Kidney epithelial cell (primary cell): Measurements from ENCODE around the gene ACSF2. TPM values are rescaled to one million over a fixed set of nuclear protein-coding genes. Genes with fewer than 3 reads are reported as not detected.

Experiments
- DNase-seq: peaks from one replicate; pipeline ENCODE4 v3.0.0-alpha.2; 2010; ENCODE audit warnings: low read depth
- H3K27me3 ChIP-seq: 2 replicates; pipeline ENCODE4 v1.6.0; 2011; ENCODE audit warnings: low read length; ENCODE audit not compliant: control insufficient read depth, insufficient read depth
- H3K36me3 ChIP-seq: 2 replicates; pipeline ENCODE4 v1.5.1; 2011; ENCODE audit warnings: low read length; ENCODE audit not compliant: control insufficient read depth, insufficient read depth
- H3K4me3 ChIP-seq: 2 replicates; pipeline ENCODE4 v1.5.1; 2011; ENCODE audit warnings: low read depth, mild to moderate bottlenecking, control low read depth, low read length
- CTCF ChIP-seq: IDR thresholded peaks from 2 replicates; pipeline ENCODE4 v1.5.1; 2011; ENCODE audit warnings: mild to moderate bottlenecking, moderate library complexity, low read length, control low read depth, inconsistent platforms; ENCODE audit not compliant: insufficient read depth, poor library complexity, severe bottlenecking
- total RNA-seq: library from RNA; depleted of rRNA; stranded (reverse); fragments of >200 nt; gene quantifications from 2 replicates; pipeline ENCODE4 v1.2.3, GENCODE V29; 2015

Gene ACSF2
- total RNA-seq, 1 donor from 2014 or later, result 24.8 TPM

DNA sequence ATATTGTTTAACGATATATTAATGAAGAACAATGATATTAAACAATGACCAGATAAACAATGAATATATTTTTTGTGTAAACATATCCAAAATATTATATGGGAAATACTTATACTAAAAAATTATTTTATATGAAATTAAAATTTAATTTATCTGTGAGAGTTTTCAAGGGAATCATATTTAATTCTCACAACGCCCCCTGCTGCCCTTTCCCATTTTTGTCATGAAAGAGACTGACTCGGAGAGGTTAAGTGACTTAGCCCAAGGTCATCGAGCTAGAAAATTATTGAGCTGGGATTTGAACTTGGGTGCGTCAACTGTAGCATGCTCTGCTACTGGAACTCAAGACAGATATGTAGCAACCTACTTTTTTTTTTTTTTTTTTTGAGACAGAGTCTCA lies 75.0 kb downstream of the ACSF2 start:
- DNase-seq, result no peak
- H3K36me3 ChIP-seq, result no peaks in the 10 kb centered on the region
- peak; percentile 41 for TF ChIP-seq CTCF
- no peak overlapping the region for H3K4me3 ChIP-seq
- H3K27me3 ChIP-seq, result no peaks in the 10 kb centered on the region

DNA sequence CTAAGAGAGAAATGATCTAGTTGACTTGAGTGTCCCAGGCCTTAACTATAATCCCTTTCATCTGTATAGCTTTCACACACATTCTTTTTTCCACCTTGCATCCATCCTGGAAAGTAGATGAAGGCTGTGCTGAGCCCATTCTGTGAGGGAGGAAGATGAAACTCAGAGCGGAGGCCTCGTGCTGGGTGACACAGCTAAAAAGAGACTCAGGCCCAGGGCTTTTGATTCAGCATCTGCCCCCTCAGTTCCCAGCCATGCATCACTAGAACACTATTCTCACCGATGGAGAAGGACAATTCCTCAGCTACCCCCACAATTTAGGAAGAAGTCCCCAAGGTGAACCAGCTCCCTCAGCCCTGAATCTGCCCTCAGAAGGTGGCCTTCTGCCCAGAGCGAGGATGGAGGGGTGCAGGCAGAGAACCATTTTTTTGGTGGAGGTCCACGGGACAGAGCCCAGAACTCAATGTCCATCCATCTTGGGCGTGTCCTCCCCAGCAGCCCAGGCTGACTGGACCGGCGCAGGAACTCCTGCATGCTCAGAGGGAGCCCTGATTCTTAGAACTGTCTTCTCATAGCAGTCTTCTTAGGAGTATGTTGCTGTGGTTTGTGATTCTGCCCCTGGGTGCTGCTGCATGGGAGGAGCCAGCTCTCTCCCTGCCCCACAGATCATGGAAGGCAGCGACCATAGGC lies 76.4 kb downstream of the ACSF2 start:
- Histone ChIP-seq H3K36me3 (no peaks in the 10 kb centered on the region), H3K27me3 (no peaks in the 10 kb centered on the region), H3K4me3 (no peak overlapping the region)
- DNase-seq, result no peak
- TF ChIP-seq CTCF, result no peak

DNA sequence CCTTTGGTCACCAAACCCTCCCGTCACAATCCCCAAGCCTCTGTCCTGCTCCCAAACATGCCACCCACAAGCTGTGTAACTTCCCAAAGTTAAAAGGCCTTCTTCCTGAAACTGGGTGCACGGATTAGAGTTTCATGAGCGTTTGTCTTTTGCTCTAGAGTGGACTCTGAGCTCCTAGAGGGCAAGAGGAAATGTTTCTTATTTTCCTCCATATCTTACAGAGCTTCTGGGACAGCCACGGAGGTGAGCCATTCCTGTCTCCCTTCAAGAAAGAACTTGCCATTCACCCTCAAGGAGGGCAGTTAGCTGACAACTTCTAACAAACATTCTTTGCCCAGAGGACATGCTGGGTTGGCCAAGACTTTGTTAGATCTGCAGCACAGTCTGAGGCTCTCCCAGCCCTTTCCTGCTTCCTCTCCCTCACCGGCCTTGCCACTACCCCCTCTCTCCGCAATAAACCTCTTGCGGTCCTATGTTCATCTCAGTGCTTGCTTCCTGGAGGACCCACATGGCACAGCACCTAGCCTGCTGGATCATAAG lies 79.6 kb downstream of the ACSF2 start:
- TF ChIP-seq CTCF, result no peak
- DNase-seq, result no peak
- no peak overlapping the region for H3K4me3 ChIP-seq

DNA sequence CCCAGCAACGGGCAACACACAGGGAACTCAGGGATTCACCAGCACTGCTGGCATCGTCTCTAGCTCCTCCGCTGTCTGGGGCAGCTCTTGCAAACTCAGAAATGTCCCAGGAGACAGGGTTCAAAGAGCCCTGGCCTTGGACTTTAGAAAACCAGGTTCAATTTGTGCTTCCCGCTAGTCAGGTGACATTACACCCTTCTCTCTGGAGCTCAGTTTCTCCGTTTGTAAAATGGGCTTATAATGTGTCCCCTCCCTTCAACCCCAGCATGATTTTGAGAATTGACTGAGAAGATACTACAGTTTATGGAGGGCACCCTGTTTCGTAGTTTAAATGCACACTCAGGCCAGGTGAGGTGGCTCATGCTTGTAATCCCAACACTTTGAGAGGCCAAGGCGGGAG lies 80.3 kb downstream of the ACSF2 start:
- Histone ChIP-seq H3K4me3 (no peak overlapping the region), H3K36me3 (no peaks in the 10 kb centered on the region), H3K27me3 (no peaks in the 10 kb centered on the region)
- DNase-seq, result no peak
- TF ChIP-seq CTCF, result no peak

More for the DNA sequence above, 79.6 kb downstream of the ACSF2 start:
- no peaks in the 10 kb centered on the region for H3K36me3 ChIP-seq
- H3K27me3 ChIP-seq, result no peaks in the 10 kb centered on the region

GRCh38 chr17:50507871-50508572 lies 82.0 kb downstream of the ACSF2 start, which contains the start of gene MYCBPAP:
Gene MYCBPAP, plus strand, starts transcription at chr17:50508439. Its CDS starts 236 bp downstream, at chr17:50508675.
- peak; percentile 3 for TF ChIP-seq CTCF
- H3K27me3 ChIP-seq, result no peaks in the 10 kb centered on the region
- DNase-seq, result no peak
- H3K36me3 ChIP-seq, result no peaks in the 10 kb centered on the region
- H3K4me3 ChIP-seq, result peak within 1 kb of the TSS; percentile 38
